GM06990 (cell line): Measurements from ENCODE around the gene PATJ.
"Not testable (repeated sequence)": the region's sequence is repeated elsewhere in the genome, so short reads cannot be mapped to it uniquely, and the experiment has no call there.

Experiments used
- DNase-seq: peaks from one replicate; pipeline ENCODE4 v3.0.0-alpha.2; 2011; ENCODE audit not compliant: insufficient read length; ENCODE audit errors: extremely low read depth
- H3K27me3 ChIP-seq: replicated peaks from 2 replicates; pipeline ENCODE4 v1.6.0; 2011; ENCODE audit warnings: low read length; ENCODE audit not compliant: control insufficient read depth, insufficient read depth
- H3K36me3 ChIP-seq: 2 replicates; pipeline ENCODE4 v1.5.1; 2011; ENCODE audit warnings: low read length; ENCODE audit not compliant: control insufficient read depth, insufficient read depth
- H3K4me3 ChIP-seq: replicated peaks from 2 replicates; pipeline ENCODE4 v1.5.1; 2011; ENCODE audit warnings: low read depth, mild to moderate bottlenecking, control low read depth, low read length
- CTCF ChIP-seq: IDR thresholded peaks from 2 replicates; pipeline ENCODE4 v1.5.1; 2011; ENCODE audit warnings: low read length, control low read depth, mild to moderate bottlenecking, inconsistent platforms; ENCODE audit not compliant: insufficient read depth, poor library complexity, severe bottlenecking

The PATJ gene

DNA sequence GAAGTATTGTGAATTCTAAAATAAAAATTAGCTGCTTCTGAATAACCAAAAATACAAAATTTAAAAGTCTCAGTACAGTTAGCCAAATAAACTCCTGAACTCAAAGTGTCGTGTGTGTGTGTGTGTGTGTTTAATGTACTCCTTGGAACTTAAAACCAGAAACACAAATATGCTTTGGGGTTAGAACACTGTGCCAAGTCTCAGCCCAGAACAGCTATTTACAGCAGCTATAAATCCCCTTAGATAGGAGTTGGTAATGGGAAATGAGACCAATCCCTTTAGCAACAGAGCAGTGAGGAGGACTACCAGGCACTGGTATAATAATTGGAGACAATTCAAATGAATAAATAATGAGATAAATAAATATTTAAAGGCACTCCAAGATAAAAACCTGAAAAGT, 83.1 kb downstream of the PATJ start:
- H3K36me3 ChIP-seq = no peaks in the 10 kb centered on the region
- H3K27me3 ChIP-seq = no peaks in the 10 kb centered on the region
- no peak overlapping the region for H3K4me3 ChIP-seq
- no peak for TF ChIP-seq CTCF
- DNase-seq = no peak

DNA sequence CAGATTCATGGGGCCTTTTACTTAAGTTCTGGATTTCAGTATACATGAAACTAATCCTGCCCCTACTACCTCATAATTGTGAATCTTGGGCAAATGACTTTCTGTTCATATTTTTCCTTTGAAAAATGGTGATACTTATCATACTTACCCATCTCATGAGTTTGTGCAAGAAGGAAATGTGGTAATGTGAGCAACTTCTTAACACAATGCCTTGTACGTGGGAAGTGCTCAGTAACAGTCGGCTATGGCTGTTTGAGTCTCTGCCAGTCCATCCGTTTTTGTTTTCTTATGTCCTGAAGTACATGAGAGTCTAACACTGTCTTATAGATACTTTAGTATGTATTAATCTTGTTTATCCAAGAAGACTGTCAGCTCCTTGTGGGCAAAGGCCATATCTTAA, 86.5 kb downstream of the PATJ start:
- no peak for DNase-seq
- Histone ChIP-seq H3K36me3 (no peaks in the 10 kb centered on the region), H3K27me3 (no peaks in the 10 kb centered on the region), H3K4me3 (no peak overlapping the region)
- TF ChIP-seq CTCF = no peak

GRCh38 chr1:61836649-61837048, 94.4 kb downstream of the PATJ start:
- Histone ChIP-seq H3K36me3 (no peaks in the 10 kb centered on the region), H3K27me3 (no peaks in the 10 kb centered on the region), H3K4me3 (no peak overlapping the region)
- DNase-seq = no peak
- no peak for TF ChIP-seq CTCF

GRCh38 chr1:61837607-61838006, 95.3 kb downstream of the PATJ start:
- H3K27me3 ChIP-seq, H3K36me3 ChIP-seq, H3K4me3 ChIP-seq, DNase-seq: not testable (repeated sequence)

- no peaks in the 10 kb centered on the region for H3K36me3 ChIP-seq
- H3K4me3 ChIP-seq = no peak overlapping the region
- H3K27me3 ChIP-seq = no peaks in the 10 kb centered on the region
- TF ChIP-seq CTCF = no peak
- DNase-seq = no peak
These were observed 97.4 kb downstream of the PATJ start for GRCh38 chr1:61839679-61840078.

DNA sequence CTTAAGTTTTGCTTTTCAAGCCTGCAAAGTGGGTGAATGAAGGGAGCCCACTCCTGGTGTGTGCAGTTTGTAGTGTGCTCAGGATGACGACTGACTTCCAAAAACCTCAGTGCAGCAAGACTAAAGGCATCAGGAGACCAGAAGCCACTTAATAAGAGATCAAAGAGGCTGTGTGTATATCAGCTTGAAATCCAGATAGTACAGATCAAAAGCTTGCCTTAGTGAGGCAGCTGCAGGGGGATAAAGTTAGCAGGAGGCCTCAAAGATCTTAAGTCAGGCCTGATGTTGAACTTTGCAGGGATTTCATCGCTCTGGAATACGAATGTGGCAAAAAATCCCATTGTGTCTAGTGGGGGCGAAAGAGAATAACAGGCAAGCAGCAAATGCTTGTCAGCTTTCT, 99.8 kb downstream of the PATJ start:
- no peak for TF ChIP-seq CTCF
- Histone ChIP-seq H3K36me3 (no peaks in the 10 kb centered on the region), H3K4me3 (no peak overlapping the region), H3K27me3 (no peaks in the 10 kb centered on the region)
- no peak for DNase-seq
